ENCODE results near the gene NFATC2.
A peak's percentile ranks its signal among the peaks of the same experiment; 100 is the strongest.
"Not testable (repeated sequence)": the region's sequence is repeated elsewhere in the genome, so short reads cannot be mapped to it uniquely, and the experiment has no call there.

The NFATC2 gene

DNA sequence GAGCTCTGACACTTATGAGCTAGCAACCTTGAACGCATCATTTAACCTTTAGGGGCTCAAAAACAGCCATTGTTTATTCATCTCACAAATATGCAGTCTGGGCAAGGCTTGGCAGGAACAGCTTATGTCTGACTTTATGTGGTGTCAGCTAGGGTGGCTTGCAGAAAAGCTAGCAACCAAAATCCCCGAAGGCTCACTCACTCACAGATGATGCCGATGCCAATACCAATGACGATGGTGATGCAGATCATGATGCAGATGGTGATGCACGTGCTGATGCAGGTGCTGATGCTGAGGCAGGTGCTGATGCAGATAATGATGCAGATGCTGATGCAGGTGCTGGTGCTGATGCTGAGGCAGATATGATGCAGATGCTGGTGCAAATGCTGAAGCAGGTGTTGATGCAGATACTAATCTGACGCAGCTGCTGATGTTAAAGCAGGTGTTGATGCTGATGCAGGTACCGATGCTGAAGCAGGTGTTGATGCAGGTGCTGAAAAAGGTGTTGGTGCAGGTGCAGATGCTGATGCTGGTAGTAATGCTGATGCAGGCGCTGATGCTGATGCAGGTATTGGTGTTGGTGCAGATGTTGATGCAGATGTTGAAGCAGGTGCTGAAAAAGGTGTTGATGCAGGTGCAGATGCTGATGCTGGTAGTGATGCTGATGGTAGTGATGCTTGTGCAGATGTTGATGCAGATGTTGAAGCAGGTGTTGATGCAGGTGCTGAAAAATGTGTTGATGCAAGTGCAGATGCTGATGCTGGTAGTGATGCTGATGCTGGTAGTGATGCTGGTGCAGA is 195.6 kb downstream of the NFATC2 start:
- DNase-seq: no peak

DNA sequence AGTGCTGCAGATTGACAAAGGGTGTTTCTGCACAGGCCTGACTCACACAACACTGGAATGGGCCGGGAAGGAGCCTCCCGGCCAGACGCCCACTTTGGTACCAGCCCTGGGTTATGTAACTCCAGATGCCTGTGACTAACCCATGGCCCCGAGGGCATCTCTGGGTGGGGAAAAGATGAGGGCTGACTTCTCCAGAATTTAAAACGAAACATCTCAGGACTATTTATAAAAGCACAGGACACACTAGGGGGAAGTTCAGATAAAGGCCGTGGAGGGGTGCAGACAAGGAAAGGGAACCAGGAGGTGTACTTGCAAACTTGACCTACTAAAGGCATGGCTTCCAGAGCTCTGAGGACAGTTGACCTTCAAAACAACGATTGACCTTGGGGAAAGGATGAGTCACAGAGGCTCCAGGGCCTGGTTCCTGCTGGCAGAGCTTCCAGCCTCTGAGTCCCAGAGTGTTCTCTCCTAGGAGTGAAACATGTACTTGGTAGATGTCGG is 196.9 kb downstream of the NFATC2 start:
- DNase-seq: no peak

DNA sequence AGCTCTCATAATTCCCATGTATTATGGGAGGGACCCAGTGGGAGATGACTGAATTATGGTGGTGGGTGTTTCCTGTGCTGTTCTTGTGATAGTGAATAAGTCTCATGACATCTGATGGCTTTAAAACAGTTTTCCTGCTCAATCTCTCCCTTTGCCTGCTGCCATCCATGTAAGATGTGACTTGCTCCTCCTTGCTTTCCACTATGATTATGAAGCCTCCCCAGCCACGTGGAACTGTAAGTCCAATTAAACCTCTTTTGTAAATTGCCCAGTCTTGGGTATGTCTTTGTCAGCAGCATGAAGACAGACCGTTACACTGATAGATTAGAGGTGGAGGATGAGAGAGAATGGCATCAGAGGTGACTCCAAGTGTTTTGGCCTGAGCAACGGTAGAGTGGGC is 198.7 kb downstream of the NFATC2 start:
- not testable (repeated sequence) for DNase-seq

DNA sequence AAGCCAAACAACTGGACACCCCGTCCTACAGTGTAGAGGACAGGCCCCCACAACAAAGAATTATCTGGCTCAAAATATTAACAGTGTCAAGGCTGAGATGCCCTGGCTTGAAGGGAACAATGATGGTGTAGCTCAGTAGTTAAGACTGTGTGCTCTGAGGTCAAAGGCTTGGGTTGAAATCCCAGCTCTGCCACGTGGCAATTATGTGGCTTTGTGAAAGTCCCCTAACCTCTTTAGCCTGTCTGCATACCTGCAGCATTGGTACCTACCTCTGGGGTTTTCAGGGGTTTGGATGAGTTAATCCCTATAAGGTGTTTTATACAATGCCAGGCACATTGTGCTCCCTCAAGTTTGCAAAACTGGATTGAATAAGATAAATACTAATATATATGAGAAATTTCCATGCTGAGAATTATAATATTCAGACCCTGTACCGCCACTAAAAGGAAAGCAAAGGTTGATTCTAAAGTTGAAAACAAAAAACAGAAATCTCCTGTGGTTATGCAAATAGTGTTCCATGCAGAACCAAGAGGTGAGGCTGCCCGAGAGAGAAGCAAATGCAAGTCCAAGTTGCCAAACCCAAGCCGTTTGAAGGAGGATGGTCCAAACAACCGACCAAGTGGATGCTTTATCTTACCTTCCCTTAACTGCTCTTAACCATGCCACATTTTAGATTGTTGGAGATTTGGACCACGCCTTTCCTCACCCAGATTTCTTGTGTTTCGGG is 199.8 kb downstream of the NFATC2 start:
- no peak for DNase-seq

DNA sequence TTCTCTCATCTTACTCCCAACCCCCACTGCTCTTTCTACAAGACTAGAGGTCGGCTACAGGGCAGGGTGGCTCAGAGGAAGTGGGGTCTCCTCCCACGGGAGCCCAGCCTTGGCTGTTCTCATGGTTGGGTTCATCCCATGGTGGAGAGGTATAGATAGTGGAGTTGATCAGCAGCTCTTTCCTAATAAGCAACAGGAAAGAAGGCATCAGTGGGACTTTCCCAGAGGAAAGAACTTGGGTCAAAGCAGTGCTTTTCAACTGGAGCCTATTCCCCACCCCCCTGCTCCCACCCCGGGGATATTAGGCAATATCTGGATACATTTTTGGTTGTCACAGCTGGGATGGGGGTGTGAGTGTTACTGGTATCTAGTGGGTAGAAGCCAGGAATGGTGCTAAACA is 200.9 kb downstream of the NFATC2 start:
- no peak for DNase-seq

DNA sequence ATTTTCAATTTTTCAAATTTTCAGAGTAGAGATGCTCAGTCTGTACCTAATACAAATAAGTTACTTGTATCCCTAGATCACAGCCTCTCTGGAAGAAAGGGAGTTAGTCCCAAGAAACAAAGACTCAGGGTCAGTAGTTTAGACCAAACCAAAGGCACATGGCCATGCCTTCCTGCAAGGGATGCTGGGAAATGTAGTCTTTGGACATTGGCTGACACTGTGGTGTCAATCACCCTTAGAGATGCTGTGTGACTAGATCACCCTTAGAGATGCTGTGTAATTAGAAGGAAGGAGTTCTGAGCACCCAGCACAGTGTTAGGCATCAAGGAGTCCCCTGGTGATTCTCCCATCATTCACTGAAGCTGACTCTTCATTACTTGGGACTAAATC is 202.1 kb downstream of the NFATC2 start:
- DNase-seq: no peak

DNA sequence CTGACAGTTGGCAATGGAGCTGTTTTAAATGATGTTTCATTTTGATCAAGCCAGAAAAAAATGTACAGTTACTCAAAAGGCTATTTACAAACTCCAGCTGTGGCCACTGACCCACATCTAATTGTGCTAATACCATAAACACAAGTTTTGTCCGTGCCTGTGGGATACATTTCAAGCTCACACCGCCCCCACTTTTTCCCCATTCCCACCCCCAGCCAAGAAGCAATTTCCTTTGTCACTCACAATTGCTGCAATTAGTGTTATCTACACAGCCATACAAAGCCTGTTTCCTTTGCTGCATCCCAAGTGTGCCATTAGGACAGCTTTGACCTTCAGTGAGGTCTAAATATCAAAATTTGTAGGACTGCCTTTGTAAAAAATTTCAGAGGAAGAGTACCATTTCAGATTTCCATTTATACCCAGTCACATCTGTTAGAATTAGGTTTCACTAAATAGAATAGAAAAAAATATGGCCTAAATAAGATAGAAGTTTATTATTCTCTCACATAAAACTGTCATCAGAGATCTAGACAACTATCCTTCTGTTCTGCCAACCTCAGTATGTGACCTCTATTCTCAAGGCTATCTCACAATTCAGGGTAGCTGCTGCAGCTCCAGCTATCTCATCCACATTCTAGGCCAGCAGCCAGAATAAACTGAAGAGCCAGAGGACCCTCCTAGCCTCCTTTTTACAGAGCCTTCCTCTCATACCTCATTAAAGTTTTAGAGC is 202.6 kb downstream of the NFATC2 start:
- peak; percentile 44 to 79 for DNase-seq

DNA sequence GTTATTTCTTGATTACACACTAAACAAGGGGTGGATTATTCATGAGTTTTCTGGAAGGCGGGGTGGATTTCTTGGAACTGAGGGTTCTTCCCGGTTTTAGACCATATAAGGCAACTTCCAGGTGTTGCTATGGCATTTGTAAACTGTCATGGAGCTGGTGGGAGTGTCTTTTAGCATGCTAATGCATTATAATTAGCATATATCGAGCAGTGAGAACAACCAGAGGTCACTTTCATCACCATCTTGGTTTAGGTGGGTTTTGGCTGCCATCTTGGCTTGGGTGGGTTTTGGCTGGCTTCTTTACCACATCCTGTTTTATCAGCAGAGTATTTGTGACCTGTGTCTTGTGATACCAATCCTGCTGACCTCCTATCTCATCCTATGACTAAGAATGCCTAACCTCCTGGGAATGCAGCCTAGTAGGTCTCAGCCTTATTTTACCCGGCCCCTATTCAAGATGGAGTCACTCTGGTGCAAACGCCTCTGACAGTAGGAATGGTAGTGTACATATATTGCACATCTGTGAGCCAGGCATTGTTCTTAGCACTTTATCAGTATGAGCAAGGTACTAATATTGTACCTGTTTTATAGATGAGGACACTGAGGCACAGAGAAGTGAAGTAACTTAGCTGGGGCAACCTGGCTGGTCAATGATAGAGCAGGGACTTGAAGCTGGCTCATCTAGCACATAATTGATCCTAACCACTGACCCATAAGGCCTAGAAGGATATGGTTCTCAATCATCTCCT is 203.7 kb downstream of the NFATC2 start:
- no peak for DNase-seq

DNA sequence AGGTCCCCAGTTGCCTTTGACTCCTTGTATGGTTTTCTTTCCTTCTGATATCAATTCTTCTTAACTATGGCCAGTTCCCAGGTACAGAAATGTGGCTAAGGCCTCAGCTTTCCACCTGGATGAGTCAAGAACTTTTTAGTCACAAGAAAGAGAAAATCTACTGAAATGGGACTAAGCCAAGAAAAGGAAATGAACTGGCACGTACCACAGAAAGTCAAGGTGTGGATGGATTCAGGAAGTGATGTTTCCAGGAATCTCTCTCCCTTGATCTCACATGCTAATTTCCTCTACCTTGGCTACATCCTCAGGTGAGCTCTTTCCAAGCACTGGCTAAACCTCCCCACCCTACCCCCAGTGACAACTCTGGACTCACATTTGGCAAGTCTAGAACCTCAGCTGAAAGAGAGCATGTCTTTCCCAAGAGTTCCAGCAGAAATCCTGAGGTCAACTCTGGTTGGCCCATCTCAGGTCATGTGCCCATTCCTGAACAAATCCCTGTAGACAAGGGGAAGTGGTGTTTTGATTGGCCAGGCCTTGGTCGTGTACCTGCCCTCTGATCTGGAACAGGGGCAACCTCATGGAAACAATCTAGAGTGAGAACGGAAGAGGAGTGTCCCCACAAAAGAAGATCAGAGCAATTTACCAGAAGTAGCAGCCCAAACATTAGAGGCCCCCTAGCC is 205.3 kb downstream of the NFATC2 start:
- DNase-seq: no peak

Measured in NCI-H2081 (cell line).